GM19351 (cell line): ENCODE measurements around the gene HK2.

Experiments
- ATAC-seq: cut with Tn5 transposase; IDR thresholded peaks from one replicate; pipeline ENCODE4 v1.9.1; 2021; ENCODE audit warnings: mild to moderate bottlenecking, moderate library complexity; ENCODE audit not compliant: unreplicated experiment

Gene HK2

GRCh38 chr2:74930811-74931486 is 97.0 kb downstream of the HK2 start:
- no peak for ATAC-seq

- no peak for ATAC-seq
Measured at GRCh38 chr2:74931940-74932339, 98.0 kb downstream of the HK2 start.

- ATAC-seq = no peak
Measured at GRCh38 chr2:74935975-74936391, 102.1 kb downstream of the HK2 start.

GRCh38 chr2:74937221-74937880 is 103.4 kb downstream of the HK2 start:
- ATAC-seq = no peak

GRCh38 chr2:74938264-74938663 is 104.3 kb downstream of the HK2 start:
- ATAC-seq = no peak

GRCh38 chr2:74939919-74940812 is 106.2 kb downstream of the HK2 start:
- no peak for ATAC-seq

- ATAC-seq = no peak
Measured at GRCh38 chr2:74941284-74941683, 107.4 kb downstream of the HK2 start.

- no peak for ATAC-seq
Measured at GRCh38 chr2:74942263-74942662, 108.3 kb downstream of the HK2 start.
